ENCODE results near the gene C17orf114.

Gene C17orf114

GRCh38 chr17:4785311-4786105 lies 16.6 kb downstream of the C17orf114 start:
- DNase-seq = no peak

- no peak for DNase-seq
Observed at GRCh38 chr17:4782652-4783051, 19.5 kb downstream of the C17orf114 start.

DNA sequence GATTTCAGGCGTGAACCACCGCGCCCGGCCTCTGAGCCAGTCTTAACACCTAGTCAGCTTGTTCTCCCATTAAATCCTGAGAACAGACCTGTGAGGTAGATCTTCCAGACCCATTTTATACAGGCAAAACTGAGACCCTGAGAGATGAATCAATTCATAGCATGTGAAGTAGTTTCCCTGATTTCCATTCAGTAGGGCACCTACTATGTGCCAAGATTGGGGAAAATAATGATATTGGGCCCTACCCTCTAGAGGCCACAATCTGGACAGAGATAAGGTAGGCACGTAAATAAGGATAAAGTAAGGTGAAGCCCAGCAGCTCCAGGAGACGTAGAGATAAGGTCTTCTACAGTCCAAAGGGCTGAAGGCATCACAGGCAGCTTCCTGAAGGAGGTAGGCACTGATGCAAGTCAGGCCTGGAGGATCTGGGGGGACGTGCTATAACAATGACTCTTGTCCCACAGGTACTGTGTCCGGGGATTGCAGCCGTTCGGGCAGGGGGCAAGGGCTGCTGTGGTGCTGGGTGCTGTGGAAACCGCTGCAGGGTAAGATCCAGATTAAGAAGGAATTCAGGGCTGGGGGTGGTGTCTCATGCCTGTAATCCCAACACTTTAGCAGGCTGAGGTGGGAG lies 21.7 kb downstream of the C17orf114 start:
- DNase-seq = no peak

DNA sequence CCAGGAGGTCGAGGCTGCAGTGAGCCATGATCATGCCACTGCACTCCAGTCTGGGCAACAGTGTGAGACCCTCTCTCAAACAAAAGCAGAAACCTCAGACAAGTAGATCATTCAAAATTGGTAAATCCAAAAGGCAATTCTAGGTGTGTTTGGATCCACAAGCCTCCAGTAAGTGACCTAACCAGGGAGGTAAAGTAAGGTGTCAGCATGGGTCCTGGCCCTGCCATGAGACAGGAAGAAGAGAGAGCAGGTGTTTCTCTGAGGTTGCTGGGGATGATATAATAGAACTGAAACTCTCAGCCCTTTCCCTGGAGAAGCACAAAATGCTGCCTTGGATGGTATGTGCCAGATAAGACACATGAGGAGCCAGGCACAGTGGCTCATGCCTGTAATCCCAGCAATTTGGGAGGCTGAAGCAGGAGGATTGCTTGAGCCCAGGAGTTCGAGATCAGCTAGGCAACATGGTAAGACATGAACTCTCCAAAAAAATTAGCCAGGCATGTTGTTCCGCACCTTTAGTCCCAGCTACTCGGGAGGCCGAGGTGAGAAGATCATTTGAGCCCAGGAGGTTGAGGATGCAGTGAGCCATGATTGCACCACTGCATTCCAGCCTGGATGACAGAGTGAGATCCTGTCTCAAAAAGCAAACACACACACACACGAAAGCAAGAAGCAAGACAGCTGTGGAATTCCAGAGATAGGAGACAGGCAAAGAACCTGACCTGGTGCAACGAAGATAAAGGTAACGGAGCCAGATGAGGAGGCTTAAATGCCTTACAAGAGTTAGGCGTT lies 24.0 kb downstream of the C17orf114 start:
- DNase-seq = no peak

DNA sequence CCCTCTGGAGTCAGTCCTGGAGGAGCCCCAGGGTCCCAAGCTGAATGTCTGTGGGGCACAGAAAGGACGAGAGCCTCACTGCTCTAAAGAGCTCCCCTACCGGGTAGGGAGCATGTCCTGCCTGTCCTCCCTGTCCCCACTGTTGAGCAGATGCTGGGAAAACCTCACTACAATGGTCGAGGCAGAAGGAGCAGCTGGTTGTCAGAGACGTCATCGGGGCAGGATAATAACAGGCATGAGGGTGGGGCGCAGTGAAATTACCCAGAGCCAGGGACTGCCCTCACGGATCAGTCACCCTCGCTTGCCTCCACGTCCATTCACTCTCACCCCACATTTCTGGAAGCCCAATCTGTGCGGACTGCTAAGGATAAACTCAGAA lies 29.9 kb downstream of the C17orf114 start:
- DNase-seq = no peak

GRCh38 chr17:4771519-4772234 lies 30.5 kb downstream of the C17orf114 start, which contains the start of gene TM4SF5:
TSS of gene TM4SF5 (plus strand) at chr17:4771886. CDS start at chr17:4771923, 37 bp downstream.
- DNase-seq = no peak

GRCh38 chr17:4769628-4770027 lies 32.5 kb downstream of the C17orf114 start:
- no peak for DNase-seq

DNA sequence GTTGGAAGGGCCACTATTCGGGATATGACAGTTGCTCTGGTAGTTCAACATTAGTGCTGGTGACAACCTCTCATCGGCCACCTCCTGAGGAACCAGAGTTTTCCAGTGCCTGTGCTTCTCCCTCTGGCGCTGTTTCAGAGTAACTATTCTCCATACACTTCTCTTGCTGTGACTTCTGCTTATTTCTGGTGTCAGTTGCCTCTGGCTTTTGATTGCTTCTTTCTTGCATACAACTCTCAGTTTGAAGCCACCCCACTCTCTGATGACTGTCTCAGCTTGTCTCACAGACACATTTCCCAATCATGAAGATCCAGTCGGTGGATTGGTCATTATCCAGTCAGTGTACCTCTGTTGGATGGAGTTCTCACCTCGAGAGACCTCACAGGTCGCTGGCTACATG lies 33.8 kb downstream of the C17orf114 start:
- DNase-seq = no peak

- DNase-seq = no peak
Observed at GRCh38 chr17:4766723-4767122, 35.4 kb downstream of the C17orf114 start.

DNA sequence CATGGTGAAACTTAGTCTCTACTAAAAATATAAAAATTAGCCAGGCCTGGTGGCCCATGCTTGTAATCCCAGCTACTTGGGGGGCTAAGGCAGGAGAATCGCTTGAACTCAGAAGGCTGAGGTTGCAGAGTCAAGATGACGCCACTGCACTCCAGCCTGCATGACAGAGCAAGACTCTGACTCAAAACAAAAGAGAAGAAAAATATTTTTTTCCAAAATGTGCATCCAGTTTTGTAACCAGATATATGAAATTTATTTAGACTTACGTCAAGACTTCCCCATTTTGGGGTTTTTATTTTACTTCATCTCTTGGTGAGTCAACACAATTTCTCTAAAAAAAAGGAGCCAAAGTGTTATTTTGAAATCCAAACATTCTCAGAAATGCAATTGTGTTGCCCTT lies 35.9 kb downstream of the C17orf114 start:
- DNase-seq = no peak

DNA sequence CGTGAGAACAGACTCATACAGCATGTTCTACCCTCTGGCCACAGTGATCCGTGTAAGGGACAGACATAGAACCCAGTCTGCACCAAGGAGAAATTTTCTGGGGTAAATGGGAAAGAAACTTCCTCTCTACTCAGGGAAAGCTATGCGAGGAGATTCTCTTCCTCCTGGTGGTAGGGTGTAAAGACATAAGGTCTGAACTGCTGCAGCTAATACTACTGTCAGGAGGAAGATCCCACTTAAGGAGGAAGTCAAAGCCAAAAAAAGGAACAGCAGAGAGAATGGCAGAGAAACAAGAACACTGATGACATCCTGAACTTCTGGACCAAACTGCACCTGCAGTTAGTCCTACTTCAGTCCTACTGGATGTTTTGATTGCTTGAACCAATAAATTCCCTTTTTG lies 37.5 kb downstream of the C17orf114 start:
- no peak for DNase-seq

GRCh38 chr17:4759776-4760236 lies 42.3 kb downstream of the C17orf114 start:
- no peak for DNase-seq

DNA sequence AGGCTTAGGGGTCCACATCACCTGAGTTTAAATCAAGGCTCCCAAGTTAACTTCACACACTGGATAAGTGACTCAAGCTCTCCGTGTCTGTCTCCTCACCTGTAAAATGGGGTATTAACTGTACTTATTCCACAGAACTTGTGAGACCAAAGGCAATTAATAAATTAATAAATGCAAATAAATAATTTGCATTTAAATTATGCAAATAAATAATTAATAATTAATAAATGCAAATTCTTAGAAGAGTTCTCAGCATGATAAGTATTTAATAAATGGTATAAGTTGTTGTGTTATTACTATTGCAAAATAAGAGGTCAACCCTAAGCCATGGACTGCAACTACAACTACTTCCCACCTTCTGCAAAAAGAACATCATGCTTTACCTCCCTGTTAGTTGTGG lies 48.7 kb downstream of the C17orf114 start:
- no peak for DNase-seq

GRCh38 chr17:4751932-4752331 lies 50.2 kb downstream of the C17orf114 start:
- DNase-seq = no peak
